Upper lobe of left lung (tissue), 4 donors: ENCODE results near the gene HOXD12.

Experiments
- EP300 ChIP-seq, 4 donors: sonication (generic); formaldehyde crosslinking; IDR thresholded peaks; one replicate each; pipeline ENCODE4 v1.5.1; 2017; ENCODE audit warnings: antibody characterized with exemption in 4 of 4, control low read depth in 2 of 4
- POLR2A ChIP-seq, 4 donors: fragments of 450-650 bp; IDR thresholded peaks; one replicate each; pipeline ENCODE4 v1.5.1; 2016 to 2017; ENCODE audit warnings: antibody characterized with exemption in 4 of 4, mild to moderate bottlenecking in 2 of 4
- POLR2AphosphoS5 ChIP-seq, 2 donors: sonication (generic); formaldehyde crosslinking; IDR thresholded peaks; one replicate each; pipeline ENCODE4 v1.5.1; 2017; ENCODE audit warnings: antibody characterized with exemption in 2 of 2
- TF ChIP-seq, protein P1 (sequence below), 6 experiments: fragments of 450-650 bp in 4 of 6; fragments of 200-600 bp in 2 of 6; sonication (generic) in 2 of 6; IDR thresholded peaks; one replicate each; pipeline ENCODE4 v1.5.1; 2016 to 2019; ENCODE audit warnings: antibody characterized with exemption in 6 of 6

DNA sequence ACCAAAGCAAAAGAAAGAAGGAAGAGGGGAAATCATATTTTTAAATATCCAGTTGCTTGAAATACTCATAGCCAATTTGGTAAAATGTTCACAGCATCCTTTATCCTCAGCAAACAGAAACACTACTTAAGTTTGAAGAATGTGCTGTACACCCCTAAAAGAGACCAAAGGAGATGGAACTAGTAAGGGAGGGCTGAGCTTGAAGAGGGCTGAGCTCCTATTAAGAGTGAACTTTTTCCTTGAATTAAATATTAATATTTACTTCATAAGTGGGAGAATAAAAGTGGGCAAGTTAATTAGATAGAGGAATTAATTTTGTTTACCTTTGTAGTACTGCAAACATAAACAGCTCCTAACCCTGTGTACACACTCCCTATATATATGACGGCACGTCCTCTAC is 22.8 kb upstream of the HOXD12 start:
- TF ChIP-seq, protein P1, sequence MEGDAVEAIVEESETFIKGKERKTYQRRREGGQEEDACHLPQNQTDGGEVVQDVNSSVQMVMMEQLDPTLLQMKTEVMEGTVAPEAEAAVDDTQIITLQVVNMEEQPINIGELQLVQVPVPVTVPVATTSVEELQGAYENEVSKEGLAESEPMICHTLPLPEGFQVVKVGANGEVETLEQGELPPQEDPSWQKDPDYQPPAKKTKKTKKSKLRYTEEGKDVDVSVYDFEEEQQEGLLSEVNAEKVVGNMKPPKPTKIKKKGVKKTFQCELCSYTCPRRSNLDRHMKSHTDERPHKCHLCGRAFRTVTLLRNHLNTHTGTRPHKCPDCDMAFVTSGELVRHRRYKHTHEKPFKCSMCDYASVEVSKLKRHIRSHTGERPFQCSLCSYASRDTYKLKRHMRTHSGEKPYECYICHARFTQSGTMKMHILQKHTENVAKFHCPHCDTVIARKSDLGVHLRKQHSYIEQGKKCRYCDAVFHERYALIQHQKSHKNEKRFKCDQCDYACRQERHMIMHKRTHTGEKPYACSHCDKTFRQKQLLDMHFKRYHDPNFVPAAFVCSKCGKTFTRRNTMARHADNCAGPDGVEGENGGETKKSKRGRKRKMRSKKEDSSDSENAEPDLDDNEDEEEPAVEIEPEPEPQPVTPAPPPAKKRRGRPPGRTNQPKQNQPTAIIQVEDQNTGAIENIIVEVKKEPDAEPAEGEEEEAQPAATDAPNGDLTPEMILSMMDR (IDR thresholded peaks at IDR 0.05), result no peak
- TF ChIP-seq EP300 (IDR thresholded peaks at IDR 0.05) (no peak), POLR2A (IDR thresholded peaks at IDR 0.05) (no peak), POLR2AphosphoS5 (IDR thresholded peaks at IDR 0.05) (no peak)
